Measurements from ENCODE around the gene PBOV1.

The PBOV1 gene

GRCh38 chr6:138204303-138204702 is 14.0 kb downstream of the PBOV1 start:
- DNase-seq = no peak

GRCh38 chr6:138203315-138203714 is 15.0 kb downstream of the PBOV1 start:
- no peak for DNase-seq

GRCh38 chr6:138201836-138202235 is 16.5 kb downstream of the PBOV1 start:
- DNase-seq = no peak

- no peak for DNase-seq
Observed at GRCh38 chr6:138198430-138199091, 19.7 kb downstream of the PBOV1 start.

GRCh38 chr6:138197570-138197969 is 20.7 kb downstream of the PBOV1 start:
- DNase-seq = no peak

- DNase-seq = no peak
Observed at GRCh38 chr6:138196122-138196738, 22.1 kb downstream of the PBOV1 start.

DNA sequence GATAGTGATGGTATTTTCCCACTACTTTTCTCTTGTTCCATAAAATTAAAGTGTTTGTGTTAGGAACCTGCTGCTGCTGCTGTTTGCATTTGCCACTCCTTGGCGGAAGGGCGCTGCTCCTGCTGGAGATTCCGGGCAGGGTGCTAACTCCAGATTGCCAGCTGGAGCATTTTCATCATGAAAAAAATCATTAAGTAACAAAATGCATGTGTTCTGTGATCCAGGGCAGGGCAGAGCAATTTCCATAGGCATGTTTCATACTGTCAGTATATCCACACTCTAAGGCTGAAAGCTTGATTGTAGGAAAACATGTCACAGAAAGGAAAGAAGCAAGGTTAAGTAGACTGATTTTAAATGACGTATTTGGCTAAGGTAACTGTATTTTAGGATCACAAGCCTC is 24.0 kb downstream of the PBOV1 start:
- no peak for DNase-seq

- no peak for DNase-seq
Observed at GRCh38 chr6:138188278-138188941, 29.9 kb downstream of the PBOV1 start.

DNA sequence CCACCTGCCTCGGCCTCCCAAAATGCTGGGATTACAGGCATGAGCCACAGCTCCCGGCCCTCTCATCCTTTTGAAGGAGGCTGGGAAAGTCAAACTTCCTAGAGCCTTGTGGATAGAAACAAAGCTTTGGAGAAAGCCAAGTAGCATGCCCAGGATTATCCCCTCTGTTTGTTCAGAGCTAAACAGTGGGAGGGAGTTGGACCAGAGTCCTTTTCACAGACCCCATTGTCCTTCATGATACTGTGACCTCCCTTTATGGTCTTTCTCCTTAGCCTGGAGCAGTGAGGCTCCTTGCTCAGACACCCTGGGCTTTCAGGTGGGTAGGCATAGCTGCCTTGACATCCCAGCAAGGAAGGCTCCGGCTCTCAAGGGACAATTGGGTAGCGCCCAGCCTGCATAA is 31.1 kb downstream of the PBOV1 start:
- DNase-seq = no peak

- no peak for DNase-seq
Observed at GRCh38 chr6:138184230-138184629, 34.1 kb downstream of the PBOV1 start.

GRCh38 chr6:138183790-138184134 is 34.5 kb downstream of the PBOV1 start:
- no peak for DNase-seq

DNA sequence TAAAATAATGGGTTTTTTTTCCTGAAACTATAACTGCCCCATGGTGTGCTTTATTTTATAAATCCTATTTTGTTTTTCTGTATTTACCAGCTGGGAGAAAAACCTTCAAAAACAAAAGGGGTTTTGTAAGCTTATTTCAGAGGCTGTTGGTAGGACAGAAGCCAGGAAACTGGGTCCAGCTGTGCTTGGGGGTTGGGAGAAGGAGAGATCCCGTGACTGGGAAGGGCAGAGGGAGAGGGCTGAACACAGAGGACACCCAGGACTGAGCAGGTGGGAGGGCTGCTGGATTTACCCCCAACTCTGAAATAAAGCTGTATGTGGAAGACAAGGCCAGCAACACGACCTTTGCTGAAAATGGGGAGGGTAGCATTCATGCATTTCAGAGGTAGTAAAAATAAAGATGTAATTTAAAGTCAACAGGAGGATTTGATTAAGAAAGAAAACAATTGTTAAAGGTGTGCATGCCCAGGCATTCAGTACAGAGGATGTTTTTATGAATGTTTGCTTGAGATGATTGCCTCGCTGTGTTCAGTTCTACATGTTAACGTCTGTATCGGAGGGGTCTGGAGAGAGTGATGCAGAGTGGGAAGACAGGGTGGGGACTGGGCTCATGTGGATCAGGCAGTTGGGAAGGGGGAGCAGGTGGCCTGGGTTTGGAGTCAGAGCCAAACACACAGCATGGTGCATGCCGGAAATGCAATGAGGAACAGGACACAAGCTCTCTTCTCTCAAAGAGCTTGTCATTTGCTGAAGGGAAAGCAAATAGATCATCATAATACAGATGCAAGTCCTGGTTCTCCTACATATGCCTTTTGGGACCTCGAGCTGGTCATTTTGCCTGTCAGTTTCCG is 35.1 kb downstream of the PBOV1 start:
- DNase-seq = no peak

GRCh38 chr6:138176652-138177232 is 41.5 kb downstream of the PBOV1 start:
- no peak for DNase-seq

GRCh38 chr6:138175596-138175995 is 42.7 kb downstream of the PBOV1 start:
- no peak for DNase-seq

All from activated CD4-positive, CD25-positive, alpha-beta regulatory T cell treated with anti-CD3 and anti-CD28 coated beads, Interleukin-2, amount 50 U/mL, for 72 hours (primary cell).